Measurements from ENCODE around the gene MDFIC2. TPM values are rescaled to one million over a fixed set of nuclear protein-coding genes. Genes with fewer than 3 reads are reported as not detected.

MDFIC2 gene
- total and polyA plus RNA-seq, 2 of the 13 experiments (the other 11 are each of a cell fraction or from before 2014, with no cell fraction given) = not detected

DNA sequence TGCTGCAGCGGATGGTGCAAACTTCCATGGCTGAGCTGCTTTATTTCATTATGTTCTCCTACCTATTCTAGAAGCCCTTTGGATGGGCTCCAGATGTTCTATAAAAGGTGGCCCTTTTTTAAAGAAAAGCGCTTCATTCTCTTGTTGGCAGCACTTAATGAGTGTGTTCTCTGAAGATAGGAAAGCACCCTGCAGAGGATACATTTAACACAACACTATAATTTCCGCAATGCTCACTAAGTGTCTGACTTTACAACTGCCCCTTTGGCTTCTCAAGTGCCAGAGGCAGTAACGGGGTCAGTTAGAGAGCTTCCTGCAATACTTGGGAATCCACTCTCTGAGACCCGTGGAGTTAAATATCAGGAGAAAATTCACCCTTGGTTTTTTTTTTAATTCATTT is 88.1 kb downstream of the MDFIC2 start:
- no TSS peak for BruUV-seq (replicated peaks)
- DNase-seq (ENCODE audit: low spot score) (no peak), FAIRE-seq (no peak), ATAC-seq (no peak)
- intact Hi-C loops (cut with micrococcal nuclease; ENCODE audit: unreplicated experiment) (no loop called here), in situ Hi-C loops (cut with HindIII; ENCODE audit: extremely low pct_ligation_motif_present, low pct_unique_long_range_greater_than_20kb) (no loop called here)
- Histone ChIP-seq H3K4me2 (ENCODE audit: low read depth, low read length) (no peak overlapping the region), H3K4me1 (ENCODE audit: insufficient read depth, low read length) (no peaks in the 10 kb centered on the region), H3K9ac (ENCODE audit: insufficient read depth, low read depth, low read length) (no peak overlapping the region), H3K79me2 (ENCODE audit: insufficient read depth, low read length) (no peaks in the 10 kb centered on the region), H3K9me3 (ENCODE audit: low read length) (no peaks in the 10 kb centered on the region), H3K27ac (ENCODE audit: extremely low read length, insufficient read depth, low read length) (no peak overlapping the region), H3K4me3 (replicated peaks in 1 of 3; ENCODE audit: insufficient read depth in 1 of 3, low read depth in 2 of 3, low read length in 3 of 3) (no peak overlapping the region), H2AFZ (ENCODE audit: low read length) (no peak overlapping the region), H4K20me1 (ENCODE audit: insufficient read depth, low read length) (no peaks in the 10 kb centered on the region), H3K27me3 (ENCODE audit: control insufficient read depth in 1 of 2, insufficient read depth in 2 of 2, low read length in 2 of 2) (no peaks in the 10 kb centered on the region), H3K36me3 (replicated peaks in 1 of 2; ENCODE audit: control insufficient read depth in 1 of 2, insufficient read depth in 2 of 2, low read length in 2 of 2) (no peaks in the 10 kb centered on the region)
- TF ChIP-seq ZNF577 (CRISPR knock-in tag; IDR thresholded peaks at IDR 0.05; ENCODE audit: borderline replicate concordance, low read depth) (no peak), ZNF230 (CRISPR knock-in tag; IDR thresholded peaks at IDR 0.05) (no peak), ATF7 (IDR thresholded peaks at IDR 0.05) (no peak), ATF7 (CRISPR knock-in tag; IDR thresholded peaks at IDR 0.05) (no peak), ZNF354B (CRISPR knock-in tag; IDR thresholded peaks at IDR 0.05) (no peak), MXD3 (CRISPR knock-in tag; IDR thresholded peaks at IDR 0.05) (no peak), POLR2G (IDR thresholded peaks at IDR 0.05; ENCODE audit: low read depth, low read length) (no peak), TAF15 (IDR thresholded peaks at IDR 0.05; ENCODE audit: low read depth, low read length, poor library complexity, severe bottlenecking) (no peak), MEIS2 (CRISPR knock-in tag; IDR thresholded peaks at IDR 0.05) (no peak)
- POLR2A ChIA-PET = no interaction called here
- WGBS (ENCODE audit: low lambda C conversion rate) = 10% methylated on average over 5 of the region's 5 CpGs
- CTCF ChIA-PET (ENCODE audit: low intra/inter-chr PET ratio, low total read pairs) = no interaction called here

DNA sequence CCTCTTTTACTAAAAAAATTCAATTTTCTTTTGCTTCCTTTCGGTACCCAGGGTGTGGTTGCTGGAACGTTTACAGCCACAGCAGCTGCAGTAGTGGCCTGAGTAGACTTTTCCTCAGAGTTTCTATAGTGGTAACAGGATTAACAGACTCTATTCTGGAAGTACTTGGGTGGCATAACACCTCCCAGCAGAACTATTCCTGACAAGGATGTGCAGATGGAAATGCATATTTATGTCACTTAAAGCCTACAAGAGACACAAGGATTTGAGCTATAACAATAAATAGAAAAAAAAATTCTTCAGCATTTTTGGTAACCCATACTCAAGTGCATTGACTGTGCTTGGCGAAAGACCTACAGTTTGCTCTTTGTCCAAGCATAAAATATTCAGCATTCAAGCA is 94.0 kb downstream of the MDFIC2 start:
- 4% methylated on average over 3 of the region's 3 CpGs for WGBS (ENCODE audit: low lambda C conversion rate)
- H3K27ac ChIP-seq (ENCODE audit: extremely low read length, insufficient read depth, low read length) = no peak overlapping the region
- ChIA-PET CTCF (ENCODE audit: low intra/inter-chr PET ratio, low total read pairs) (no interaction called here), POLR2A (no interaction called here)
- H3K9ac ChIP-seq (ENCODE audit: insufficient read depth, low read depth, low read length) = no peak overlapping the region
- H3K4me3 ChIP-seq (replicated peaks in 1 of 3; ENCODE audit: insufficient read depth in 1 of 3, low read depth in 2 of 3, low read length in 3 of 3) = no peak overlapping the region
- H3K27me3 ChIP-seq (ENCODE audit: control insufficient read depth in 1 of 2, insufficient read depth in 2 of 2, low read length in 2 of 2) = no peaks in the 10 kb centered on the region
- no peaks in the 10 kb centered on the region for H3K79me2 ChIP-seq (ENCODE audit: insufficient read depth, low read length)
- no peak for ATAC-seq
- no peak overlapping the region for H2AFZ ChIP-seq (ENCODE audit: low read length)
- DNase-seq (ENCODE audit: low spot score) = no peak
- no TSS peak for BruUV-seq (replicated peaks)
- in situ Hi-C loops (cut with HindIII; ENCODE audit: extremely low pct_ligation_motif_present, low pct_unique_long_range_greater_than_20kb) (no loop called here), intact Hi-C loops (cut with micrococcal nuclease; ENCODE audit: unreplicated experiment) (no loop called here)
- TF ChIP-seq, protein P1, sequence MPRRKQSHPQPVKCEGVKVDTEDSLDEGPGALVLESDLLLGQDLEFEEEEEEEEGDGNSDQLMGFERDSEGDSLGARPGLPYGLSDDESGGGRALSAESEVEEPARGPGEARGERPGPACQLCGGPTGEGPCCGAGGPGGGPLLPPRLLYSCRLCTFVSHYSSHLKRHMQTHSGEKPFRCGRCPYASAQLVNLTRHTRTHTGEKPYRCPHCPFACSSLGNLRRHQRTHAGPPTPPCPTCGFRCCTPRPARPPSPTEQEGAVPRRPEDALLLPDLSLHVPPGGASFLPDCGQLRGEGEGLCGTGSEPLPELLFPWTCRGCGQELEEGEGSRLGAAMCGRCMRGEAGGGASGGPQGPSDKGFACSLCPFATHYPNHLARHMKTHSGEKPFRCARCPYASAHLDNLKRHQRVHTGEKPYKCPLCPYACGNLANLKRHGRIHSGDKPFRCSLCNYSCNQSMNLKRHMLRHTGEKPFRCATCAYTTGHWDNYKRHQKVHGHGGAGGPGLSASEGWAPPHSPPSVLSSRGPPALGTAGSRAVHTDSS (CRISPR knock-in tag; conservative IDR thresholded peaks at IDR 0.05) = no peak
- TF ChIP-seq ZNF124 (CRISPR knock-in tag; IDR thresholded peaks at IDR 0.05) = no peak
- TF ChIP-seq, protein P2, sequence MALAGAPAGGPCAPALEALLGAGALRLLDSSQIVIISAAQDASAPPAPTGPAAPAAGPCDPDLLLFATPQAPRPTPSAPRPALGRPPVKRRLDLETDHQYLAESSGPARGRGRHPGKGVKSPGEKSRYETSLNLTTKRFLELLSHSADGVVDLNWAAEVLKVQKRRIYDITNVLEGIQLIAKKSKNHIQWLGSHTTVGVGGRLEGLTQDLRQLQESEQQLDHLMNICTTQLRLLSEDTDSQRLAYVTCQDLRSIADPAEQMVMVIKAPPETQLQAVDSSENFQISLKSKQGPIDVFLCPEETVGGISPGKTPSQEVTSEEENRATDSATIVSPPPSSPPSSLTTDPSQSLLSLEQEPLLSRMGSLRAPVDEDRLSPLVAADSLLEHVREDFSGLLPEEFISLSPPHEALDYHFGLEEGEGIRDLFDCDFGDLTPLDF (CRISPR knock-in tag; IDR thresholded peaks at IDR 0.05) = no peak
- no peak for FAIRE-seq
- no peaks in the 10 kb centered on the region for H3K4me1 ChIP-seq (ENCODE audit: insufficient read depth, low read length)
- no peaks in the 10 kb centered on the region for H3K36me3 ChIP-seq (replicated peaks in 1 of 2; ENCODE audit: control insufficient read depth in 1 of 2, insufficient read depth in 2 of 2, low read length in 2 of 2)
- no peak overlapping the region for H3K4me2 ChIP-seq (ENCODE audit: low read depth, low read length)
- no peaks in the 10 kb centered on the region for H3K9me3 ChIP-seq (ENCODE audit: low read length)
- H4K20me1 ChIP-seq (ENCODE audit: insufficient read depth, low read length) = no peaks in the 10 kb centered on the region
